Transverse colon (tissue), 4 donors: ENCODE measurements around the gene CCDC178. TPM values are rescaled to one million over a fixed set of nuclear protein-coding genes. Genes with fewer than 3 reads are reported as not detected.

Source experiments
- DNase-seq: peaks from one replicate; pipeline ENCODE4 v3.0.0-alpha.2; 2019
- H3K27ac ChIP-seq, 4 donors: fragments of 200-600 bp; sonication (generic); 2 replicates each; pipeline ENCODE4 v1.5.1; 2016 to 2018; ENCODE audit warnings: inconsistent platforms in 4 of 4
- H3K27me3 ChIP-seq: fragments of 200-600 bp; sonication (generic); 2 replicates; pipeline ENCODE4 v1.5.1; 2017; ENCODE audit warnings: inconsistent platforms
- H3K36me3 ChIP-seq, 4 donors: fragments of 200-600 bp; sonication (generic); 2 replicates each; pipeline ENCODE4 v1.5.1; 2017 to 2019; ENCODE audit warnings: inconsistent platforms in 4 of 4
- H3K4me1 ChIP-seq, 4 donors: fragments of 200-600 bp; sonication (generic); 2 replicates each; pipeline ENCODE4 v1.5.1; 2017 to 2020; ENCODE audit warnings: inconsistent platforms in 4 of 4
- H3K4me3 ChIP-seq, 4 donors: fragments of 200-600 bp; sonication (generic); 1 replicate in 1 of 4; 2 replicates in 3 of 4; pipeline versions ENCODE4 v1.5.1 to v1.6.1; 2017 to 2019; ENCODE audit warnings: inconsistent platforms in 4 of 4
- H3K9me3 ChIP-seq, 2 donors: fragments of 200-600 bp; sonication (generic); 2 replicates each; pipeline ENCODE4 v1.5.1; 2017 to 2019; ENCODE audit warnings: inconsistent platforms in 2 of 2
- CTCF ChIP-seq, 5 experiments: fragments of 200-600 bp in 3 of 5; fragments of 450-650 bp in 2 of 5; sonication (generic) in 3 of 5; IDR thresholded peaks; 1 replicate in 2 of 5; 2 replicates in 3 of 5; pipeline ENCODE4 v1.5.1; 2016 to 2017; ENCODE audit warnings: antibody characterized with exemption in 5 of 5, inconsistent platforms in 3 of 5, mild to moderate bottlenecking in 2 of 5, moderate library complexity in 1 of 5
- EP300 ChIP-seq: sonication (generic); formaldehyde crosslinking; IDR thresholded peaks from one replicate; pipeline ENCODE4 v1.6.1; 2017; ENCODE audit warnings: antibody characterized with exemption, low read depth
- POLR2A ChIP-seq: fragments of 450-650 bp; IDR thresholded peaks from one replicate; pipeline ENCODE4 v1.6.1; 2016; ENCODE audit warnings: antibody characterized with exemption, mild to moderate bottlenecking, moderate library complexity
- POLR2AphosphoS5 ChIP-seq, 3 donors: sonication (generic); formaldehyde crosslinking; IDR thresholded peaks; one replicate each; pipeline ENCODE4 v1.6.1; 2016; ENCODE audit warnings: antibody characterized with exemption in 3 of 3
- WGBS, 2 donors: methylation state at CpG; one replicate each; pipeline ENCODE4 v1.1.5; 2018; ENCODE audit warnings: low coverage in 1 of 2; 5-methylcytosine and 5-hydroxymethylcytosine counted together
- in situ Hi-C, 4 donors: fragments of 200-750 bp; cut with MboI; loops; one replicate each; pipeline versions ENCODE4 v1.15.0 to v1.15.1; 2017; ENCODE audit warnings: low sequenced_read_pairs in 3 of 4, low pct_ligation_motif_present in 1 of 4, low pct_unique_long_range_greater_than_20kb in 1 of 4
- intact Hi-C: fragments of 100-400 bp; cut with DNase I; formaldehyde crosslinking; loops from one replicate; pipeline ENCODE4 v1.15.1; 2023; ENCODE audit warnings: low total_unique reads
- total RNA-seq, 4 donors: library from RNA; depleted of rRNA; stranded (reverse); fragments of >200 nt; gene quantifications; one replicate each; pipeline ENCODE4 v1.1.0, GENCODE V29; 2016

Gene CCDC178
- total RNA-seq, 4 donors from 2014 or later, result 131 TPM; not detected in 3

GRCh38 chr18:33470216-33470615 lies 29.7 kb upstream of the CCDC178 start:
- DNase-seq, result no peak
- intact Hi-C loops (loop anchor here (2.0 kb wide), 1 partner anchor 63 kb away; no protein-coding TSS in a partner anchor), in situ Hi-C loops (no loop called here)
- TF ChIP-seq POLR2AphosphoS5 (IDR thresholded peaks at IDR 0.05), result no peak
- TF ChIP-seq EP300, result no peak
- TF ChIP-seq CTCF (IDR thresholded peaks at IDR 0.05), result no peak
- TF ChIP-seq POLR2A, result no peak
- 89 to 92% methylated on average over 2 of the region's 2 CpGs for WGBS, 2 donors
- H3K9me3 ChIP-seq, result no peaks in the 10 kb centered on the region
- H3K4me1 ChIP-seq, result no peaks in the 10 kb centered on the region
- no peaks in the 10 kb centered on the region for H3K36me3 ChIP-seq
- no peaks in the 10 kb centered on the region for H3K27me3 ChIP-seq
- no peak overlapping the region for H3K4me3 ChIP-seq
- no peak overlapping the region for H3K27ac ChIP-seq

- WGBS, 2 donors, result 85 to 87% methylated on average over 3 of the region's 3 CpGs
- Histone ChIP-seq H3K4me3 (no peak overlapping the region), H3K36me3 (no peaks in the 10 kb centered on the region), H3K4me1 (no peaks in the 10 kb centered on the region), H3K9me3 (no peaks in the 10 kb centered on the region), H3K27me3 (no peaks in the 10 kb centered on the region), H3K27ac (no peak overlapping the region)
- intact Hi-C loops (loop anchor here (2.0 kb wide), 1 partner anchor 63 kb away; no protein-coding TSS in a partner anchor), in situ Hi-C loops (no loop called here)
- no peak for DNase-seq
- no peak for TF ChIP-seq POLR2AphosphoS5 (IDR thresholded peaks at IDR 0.05)
These were observed 29.2 kb upstream of the CCDC178 start for GRCh38 chr18:33469699-33470098.

DNA sequence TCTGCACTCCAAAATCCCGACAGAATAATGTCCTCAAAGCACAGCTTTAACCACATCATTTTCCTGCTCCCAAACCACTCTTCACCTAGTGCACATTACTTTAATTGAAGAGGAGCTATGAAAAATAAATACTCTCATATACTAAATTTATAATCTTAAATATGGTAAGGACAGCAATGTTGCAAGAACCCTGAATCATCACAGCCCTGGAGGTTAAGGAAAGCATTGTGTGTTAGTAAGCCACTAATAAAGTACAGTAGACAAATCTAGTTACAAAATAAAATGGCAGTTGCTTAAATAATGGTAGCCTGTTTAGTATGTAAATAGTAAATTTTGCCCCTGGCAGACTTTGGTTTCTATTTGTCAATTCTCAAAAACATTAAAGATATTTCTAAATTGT lies 27.0 kb upstream of the CCDC178 start:
- intact Hi-C loops, result no loop called here
- Histone ChIP-seq H3K27me3 (no peaks in the 10 kb centered on the region), H3K27ac (no peak overlapping the region), H3K36me3 (no peaks in the 10 kb centered on the region), H3K4me1 (no peaks in the 10 kb centered on the region), H3K9me3 (no peaks in the 10 kb centered on the region), H3K4me3 (no peak overlapping the region)
- DNase-seq, result no peak
- WGBS, 2 donors, result 77% methylated on average over 1 of the region's 1 CpG; no CpG with 5 or more reads in 1 of the 2 donors
- no peak for TF ChIP-seq EP300
- TF ChIP-seq POLR2AphosphoS5 (IDR thresholded peaks at IDR 0.05), result no peak
- TF ChIP-seq POLR2A, result no peak
- no peak for TF ChIP-seq CTCF (IDR thresholded peaks at IDR 0.05)
- in situ Hi-C loops, result no loop called here

- Histone ChIP-seq H3K36me3 (no peaks in the 10 kb centered on the region), H3K9me3 (no peaks in the 10 kb centered on the region), H3K4me3 (no peak overlapping the region), H3K27ac (no peak overlapping the region), H3K4me1 (no peaks in the 10 kb centered on the region), H3K27me3 (no peaks in the 10 kb centered on the region)
- 73% methylated on average over 1 of the region's 1 CpG for WGBS, 2 donors
- TF ChIP-seq EP300 (no peak), POLR2AphosphoS5 (IDR thresholded peaks at IDR 0.05) (no peak), POLR2A (no peak), CTCF (IDR thresholded peaks at IDR 0.05) (no peak)
- in situ Hi-C loops (no loop called here), intact Hi-C loops (no loop called here)
- no peak for DNase-seq
These were observed 26.3 kb upstream of the CCDC178 start for GRCh38 chr18:33466822-33467221.

DNA sequence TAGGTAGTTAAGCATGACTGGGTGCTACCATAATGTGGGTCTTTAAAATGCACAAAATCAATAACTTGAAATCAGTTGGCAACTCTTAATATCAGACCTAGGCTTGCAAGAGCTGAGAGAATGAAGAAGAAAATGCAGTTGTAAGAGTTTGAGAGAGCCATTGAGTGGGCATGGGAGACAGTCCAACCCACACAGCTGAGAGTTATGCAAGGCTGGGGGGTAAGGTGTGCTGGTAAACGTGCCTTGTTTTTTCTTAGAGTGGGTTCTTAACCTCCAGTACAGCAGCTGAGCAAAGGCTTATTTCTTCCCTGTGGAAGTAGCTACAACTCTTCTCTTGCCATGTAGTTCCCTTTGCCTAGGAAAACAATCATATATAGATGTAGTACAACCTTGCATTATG lies 20.2 kb upstream of the CCDC178 start:
- Histone ChIP-seq H3K4me1 (no peaks in the 10 kb centered on the region), H3K4me3 (no peak overlapping the region), H3K27ac (no peak overlapping the region), H3K36me3 (no peaks in the 10 kb centered on the region), H3K9me3 (no peaks in the 10 kb centered on the region), H3K27me3 (no peaks in the 10 kb centered on the region)
- no peak for DNase-seq
- 56% methylated on average over 1 of the region's 1 CpG; no CpG with 5 or more reads in 1 of the 2 donors for WGBS, 2 donors
- in situ Hi-C loops, result no loop called here
- TF ChIP-seq POLR2A, result no peak
- TF ChIP-seq POLR2AphosphoS5 (IDR thresholded peaks at IDR 0.05), result no peak
- no peak for TF ChIP-seq EP300
- TF ChIP-seq CTCF (IDR thresholded peaks at IDR 0.05), result no peak
- intact Hi-C loops, result no loop called here
